Measurements from ENCODE around the gene UCP2. TPM values are rescaled to one million over a fixed set of nuclear protein-coding genes. Genes with fewer than 3 reads are reported as not detected.

Gene UCP2
- total and polyA plus RNA-seq, 2 donors (not counting 3 experiments of a cell fraction or from before 2014, with no cell fraction given): 16.5 to 24.0 TPM

DNA sequence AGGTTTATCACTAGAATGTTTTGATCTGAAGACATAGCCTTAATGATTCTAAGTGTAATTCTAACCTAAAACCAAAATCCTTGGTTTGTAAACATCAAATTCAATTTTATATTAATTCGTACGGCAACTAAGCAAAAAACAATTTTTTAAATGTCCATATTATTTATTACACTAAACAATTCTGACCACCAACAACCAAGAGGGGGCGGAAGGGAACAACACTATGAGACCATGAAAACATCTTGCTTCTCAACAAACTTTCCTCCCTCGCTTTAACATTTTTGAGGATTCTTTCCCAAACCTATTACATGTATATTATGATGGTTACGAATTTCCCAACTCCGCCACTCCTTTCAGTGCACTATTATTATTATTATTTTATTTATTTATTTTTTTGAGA lies 6.5 kb upstream of the UCP2 start:
- Histone ChIP-seq H3K9ac (replicated peaks; ENCODE audit: extremely low read depth, insufficient read depth, low read length) (no peak overlapping the region), H3K27me3 (ENCODE audit: control insufficient read depth in 2 of 2, insufficient read depth in 2 of 2, low read length in 2 of 2) (peaks cover 0 to 3% of the 10 kb centered on the region in 2 experiments), H3K27ac (ENCODE audit: insufficient read depth, low read depth, low read length) (no peak overlapping the region), H3K4me2 (ENCODE audit: insufficient read depth, low read length) (no peak overlapping the region), H2AFZ (ENCODE audit: low read depth, low read length) (no peak overlapping the region), H3K9me1 (replicated peaks; ENCODE audit: control insufficient read depth, extremely low read depth, insufficient read depth, low read length) (no peaks in the 10 kb centered on the region), H3K4me1 (ENCODE audit: control insufficient read depth, extremely low read depth, insufficient read depth, low read length) (peaks cover under 1% of the 10 kb centered on the region), H4K20me1 (replicated peaks; ENCODE audit: control insufficient read depth, extremely low read depth, insufficient read depth, low read length) (no peaks in the 10 kb centered on the region), H3K79me2 (ENCODE audit: control insufficient read depth, insufficient read depth, low read length) (no peaks in the 10 kb centered on the region), H3K4me3 (replicated peaks in 1 of 3; ENCODE audit: insufficient read depth in 1 of 3, low read depth in 1 of 3, low read length in 3 of 3) (no peak overlapping the region), H3K9me3 (replicated peaks; ENCODE audit: control insufficient read depth, insufficient read depth, low read length) (no peaks in the 10 kb centered on the region), H3K36me3 (ENCODE audit: control insufficient read depth in 2 of 2, extremely low read depth in 1 of 2, insufficient read depth in 2 of 2, low read length in 2 of 2) (no peaks in the 10 kb centered on the region)
- intact Hi-C loops (cut with micrococcal nuclease) (no loop called here), dilution Hi-C loops (cut with MboI; ENCODE audit: extremely low pct_ligation_motif_present, low sequenced_read_pairs) (no loop called here)
- ChIA-PET POLR2A (no interaction called here), CTCF (no interaction called here)
- TF ChIP-seq, protein P1, sequence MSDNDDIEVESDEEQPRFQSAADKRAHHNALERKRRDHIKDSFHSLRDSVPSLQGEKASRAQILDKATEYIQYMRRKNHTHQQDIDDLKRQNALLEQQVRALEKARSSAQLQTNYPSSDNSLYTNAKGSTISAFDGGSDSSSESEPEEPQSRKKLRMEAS (IDR thresholded peaks at IDR 0.05; ENCODE audit: insufficient read depth, insufficient read length): no peak
- TF ChIP-seq FOS (IDR thresholded peaks at IDR 0.05; ENCODE audit: borderline replicate concordance, insufficient read depth, low read length) (no peak), POLR2AphosphoS5 (IDR thresholded peaks at IDR 0.05; ENCODE audit: insufficient read depth, low read depth, low read length) (no peak), EZH2 (IDR thresholded peaks at IDR 0.05; ENCODE audit: borderline replicate concordance, low read depth, low read length, severe bottlenecking) (no peak), JUN (IDR thresholded peaks at IDR 0.05; ENCODE audit: borderline replicate concordance, insufficient read depth, insufficient read length, low read depth) (no peak), GATA2 (IDR thresholded peaks at IDR 0.05; ENCODE audit: insufficient read depth, insufficient read length, low read depth, low read length) (no peak), MYC (IDR thresholded peaks at IDR 0.05; ENCODE audit: low read depth, low read length) (no peak), POLR2A (IDR thresholded peaks at IDR 0.05; ENCODE audit: low read depth, low read length) (no peak)
- TF ChIP-seq, protein P2, sequence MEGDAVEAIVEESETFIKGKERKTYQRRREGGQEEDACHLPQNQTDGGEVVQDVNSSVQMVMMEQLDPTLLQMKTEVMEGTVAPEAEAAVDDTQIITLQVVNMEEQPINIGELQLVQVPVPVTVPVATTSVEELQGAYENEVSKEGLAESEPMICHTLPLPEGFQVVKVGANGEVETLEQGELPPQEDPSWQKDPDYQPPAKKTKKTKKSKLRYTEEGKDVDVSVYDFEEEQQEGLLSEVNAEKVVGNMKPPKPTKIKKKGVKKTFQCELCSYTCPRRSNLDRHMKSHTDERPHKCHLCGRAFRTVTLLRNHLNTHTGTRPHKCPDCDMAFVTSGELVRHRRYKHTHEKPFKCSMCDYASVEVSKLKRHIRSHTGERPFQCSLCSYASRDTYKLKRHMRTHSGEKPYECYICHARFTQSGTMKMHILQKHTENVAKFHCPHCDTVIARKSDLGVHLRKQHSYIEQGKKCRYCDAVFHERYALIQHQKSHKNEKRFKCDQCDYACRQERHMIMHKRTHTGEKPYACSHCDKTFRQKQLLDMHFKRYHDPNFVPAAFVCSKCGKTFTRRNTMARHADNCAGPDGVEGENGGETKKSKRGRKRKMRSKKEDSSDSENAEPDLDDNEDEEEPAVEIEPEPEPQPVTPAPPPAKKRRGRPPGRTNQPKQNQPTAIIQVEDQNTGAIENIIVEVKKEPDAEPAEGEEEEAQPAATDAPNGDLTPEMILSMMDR (IDR thresholded peaks at IDR 0.05; ENCODE audit: extremely low read depth in 1 of 2, insufficient read depth in 1 of 2, low read depth in 1 of 2, low read length in 2 of 2): no peak
- DNase-seq (ENCODE audit: low read depth, low spot score) (no peak), FAIRE-seq (no peak)
- BruUV-seq (replicated peaks): no TSS peak
